GM19035 (cell line): ENCODE measurements around the gene AVL9.
"Not testable (repeated sequence)": the region's sequence is repeated elsewhere in the genome, so short reads cannot be mapped to it uniquely, and the experiment has no call there.

Experiments
- ATAC-seq: cut with Tn5 transposase; IDR thresholded peaks from one replicate; pipeline ENCODE4 v1.9.1; 2021; ENCODE audit not compliant: unreplicated experiment

Gene AVL9

GRCh38 chr7:32634798-32635393 is 139.6 kb downstream of the AVL9 start:
- not testable (repeated sequence) for ATAC-seq

- not testable (repeated sequence) for ATAC-seq
These were observed 141.6 kb downstream of the AVL9 start for GRCh38 chr7:32636725-32637462.

- not testable (repeated sequence) for ATAC-seq
These were observed 142.3 kb downstream of the AVL9 start for GRCh38 chr7:32637611-32638010.
